HCT116 (cell line): ENCODE data around the gene FBP1. TPM values are rescaled to one million over a fixed set of nuclear protein-coding genes. Genes with fewer than 3 reads are reported as not detected.

Source experiments
- ATAC-seq: fragments of 200-7000 bp; cut with Tn5 transposase; 2 replicates; pipeline ENCODE4 v1.9.1; 2020; ENCODE audit warnings: mild to moderate bottlenecking, moderate library complexity
- Bru-seq: library from RNA; stranded (reverse); fragments of 400-500 nt; gene quantifications from one replicate; lab custom pipeline; 2021; lab: Mats Ljungman, UMichigan
- BruChase-seq, 2 experiments: library from RNA; stranded (reverse); fragments of 400-500 nt; gene quantifications; one replicate each; lab custom pipeline; 2021; lab: Mats Ljungman, UMichigan
- BruUV-seq: library from RNA; stranded (reverse); fragments of 400-500 nt; replicated peaks from 2 replicates; lab custom pipeline; 2021; lab: Mats Ljungman, UMichigan
- CTCF ChIA-PET: fragments of 300-600 bp; sonication (Branson Sonifier 250); formaldehyde crosslinking; loops from one replicate; lab custom pipeline; 2021; ENCODE audit warnings: antibody characterized with exemption; lab: Charles Lee
- POLR2A ChIA-PET: fragments of 300-600, 350-600 bp; sonication (Branson Sonifier 250); formaldehyde crosslinking; loops from one replicate; lab custom pipeline; 2021; ENCODE audit warnings: antibody characterized with exemption; lab: Charles Lee
- RAD21 ChIA-PET, 2 experiments: fragments of 300-600 bp; sonication (Branson Sonifier 250); formaldehyde crosslinking; loops; one replicate each; lab custom pipeline; 2023; ENCODE audit warnings: low total read pairs in 2 of 2; ENCODE audit not compliant: uncharacterized antibody in 2 of 2, unreplicated experiment in 2 of 2, low non-redundant PET in 1 of 2; lab: Charles Lee
- DNase-seq: peaks from one replicate; pipeline ENCODE4 v3.0.0-alpha.2; 2010; ENCODE audit warnings: low read depth, low spot score
- H2AFZ ChIP-seq: fragments of 200-600 bp; shearing (Covaris generic), sonication (generic); 2 replicates; pipeline ENCODE4 v1.6.1; 2017; ENCODE audit warnings: low read depth, mixed run types, mixed read lengths, antibody characterized with exemption, low read length; ENCODE audit not compliant: poor library complexity, severe bottlenecking
- H3K27ac ChIP-seq: 2 replicates; pipeline ENCODE4 v1.5.1; 2012; ENCODE audit warnings: low read depth, low read length
- H3K27me3 ChIP-seq: fragments of 200-600 bp; sonication (generic); 2 replicates; pipeline ENCODE4 v1.6.1; 2016; ENCODE audit warnings: mixed run types, low read length, mixed read lengths; ENCODE audit not compliant: insufficient read depth
- H3K36me3 ChIP-seq, 2 experiments: fragments of 200-500 bp in 1 of 2; fragments of 200-600 bp in 1 of 2; sonication (Bioruptor generic) in 1 of 2; sonication (generic) in 1 of 2; 2 replicates each; pipeline versions ENCODE4 v1.5.1 to v1.6.1; 2014 to 2016; ENCODE audit warnings: low read length in 2 of 2, inconsistent platforms in 1 of 2, mixed read lengths in 1 of 2, mixed run types in 1 of 2; ENCODE audit not compliant: insufficient read depth in 2 of 2, control insufficient read depth in 1 of 2
- H3K4me1 ChIP-seq, 2 experiments: fragments of 200-600 bp in 1 of 2; sonication (generic) in 1 of 2; 2 replicates each; pipeline versions ENCODE4 v1.5.1 to v1.6.1; 2012 to 2017; ENCODE audit warnings: low read length in 2 of 2, inconsistent platforms in 1 of 2, mild to moderate bottlenecking in 1 of 2, mixed read lengths in 1 of 2, mixed run types in 1 of 2, moderate library complexity in 1 of 2; ENCODE audit not compliant: insufficient read depth in 2 of 2, control insufficient read depth in 1 of 2
- H3K4me2 ChIP-seq: fragments of 200-600 bp; sonication (generic); 2 replicates; pipeline ENCODE4 v1.6.1; 2017; ENCODE audit warnings: mixed run types, low read length, mixed read lengths
- H3K4me3 ChIP-seq, 2 experiments: fragments of 200-600 bp in 1 of 2; sonication (generic) in 1 of 2; replicated peaks in 1 of 2; 2 replicates each; pipeline ENCODE4 v1.5.1; 2011 to 2016; ENCODE audit warnings: low read length in 2 of 2, control low read depth in 1 of 2, low read depth in 1 of 2, mild to moderate bottlenecking in 1 of 2, mixed read lengths in 1 of 2, mixed run types in 1 of 2
- H3K79me2 ChIP-seq: fragments of 200-600 bp; sonication (generic); 2 replicates; pipeline ENCODE4 v1.6.1; 2017; ENCODE audit warnings: mild to moderate bottlenecking, mixed run types, low read length, moderate library complexity, mixed read lengths; ENCODE audit not compliant: insufficient read depth
- H3K9ac ChIP-seq: fragments of 200-600 bp; sonication (generic); 2 replicates; pipeline ENCODE4 v1.6.1; 2016; ENCODE audit warnings: low read length, mixed read lengths
- H3K9me2 ChIP-seq: fragments of 200-600 bp; sonication (generic), shearing (Covaris generic); 2 replicates; pipeline ENCODE4 v1.6.1; 2017; ENCODE audit warnings: mixed run types, mild to moderate bottlenecking, moderate library complexity; ENCODE audit not compliant: insufficient read depth
- H3K9me3 ChIP-seq, 2 experiments: fragments of 200-500 bp in 1 of 2; fragments of 200-600 bp in 1 of 2; sonication (Bioruptor generic) in 1 of 2; sonication (generic) in 1 of 2; 2 replicates each; pipeline ENCODE4 v1.6.1; 2014 to 2017; ENCODE audit warnings: low read length in 2 of 2, mixed read lengths in 2 of 2, inconsistent platforms in 1 of 2, low read depth in 1 of 2, mild to moderate bottlenecking in 1 of 2, mixed run types in 1 of 2, moderate library complexity in 1 of 2; ENCODE audit not compliant: control insufficient read depth in 1 of 2, insufficient read depth in 1 of 2
- H4K20me1 ChIP-seq: fragments of 200-600 bp; sonication (generic), shearing (Covaris generic); 2 replicates; pipeline ENCODE4 v1.6.1; 2017; ENCODE audit warnings: mixed run types, mild to moderate bottlenecking, moderate library complexity; ENCODE audit not compliant: insufficient read depth
- CBX3 ChIP-seq: IDR thresholded peaks from 2 replicates; pipeline ENCODE4 v1.6.1; 2012; ENCODE audit warnings: low read depth
- CEBPB ChIP-seq: IDR thresholded peaks from 2 replicates; pipeline ENCODE4 v1.6.1; 2012; ENCODE audit warnings: low read depth
- CTCF ChIP-seq, 3 experiments: fragments of 200-600 bp in 1 of 3; sonication (generic) in 1 of 3; IDR thresholded peaks in 2 of 3; conservative IDR thresholded peaks in 1 of 3; 2 replicates each; pipeline ENCODE4 v1.5.1; 2012 to 2017; ENCODE audit warnings: low read depth in 2 of 3, low read length in 2 of 3, antibody characterized with exemption in 1 of 3, borderline replicate concordance in 1 of 3, control low read depth in 1 of 3, mild to moderate bottlenecking in 1 of 3, mixed read lengths in 1 of 3, mixed run types in 1 of 3, moderate library complexity in 1 of 3; ENCODE audit not compliant: insufficient read depth in 1 of 3
- ELF1 ChIP-seq: IDR thresholded peaks from 2 replicates; pipeline ENCODE4 v1.6.1; 2012; ENCODE audit warnings: low read depth, borderline replicate concordance
- EZH2 ChIP-seq: fragments of 200-600 bp; sonication (generic); IDR thresholded peaks from 2 replicates; pipeline ENCODE4 v1.6.1; 2017; ENCODE audit warnings: antibody characterized with exemption, mixed run types
- EZH2phosphoT487 ChIP-seq: fragments of 200-600 bp; IDR thresholded peaks from 2 replicates; pipeline ENCODE4 v1.6.1; 2018; ENCODE audit warnings: antibody characterized with exemption, borderline replicate concordance
- POLR2A ChIP-seq: IDR thresholded peaks from 2 replicates; pipeline ENCODE4 v1.7.0; 2011; ENCODE audit warnings: borderline replicate concordance; ENCODE audit not compliant: insufficient read depth, insufficient read length; ENCODE audit errors: extremely low read depth
- POLR2AphosphoS5 ChIP-seq: IDR thresholded peaks from 2 replicates; pipeline ENCODE4 v1.6.1; 2011; ENCODE audit warnings: mild to moderate bottlenecking, low read depth, low read length, moderate library complexity
- RAD21 ChIP-seq: IDR thresholded peaks from 2 replicates; pipeline ENCODE4 v1.6.1; 2012; ENCODE audit warnings: low read depth, mild to moderate bottlenecking
- REST ChIP-seq: IDR thresholded peaks from 2 replicates; pipeline ENCODE4 v1.6.1; 2012; ENCODE audit warnings: low read depth
- SIN3A ChIP-seq: IDR thresholded peaks from 2 replicates; pipeline ENCODE4 v1.6.1; 2012; ENCODE audit warnings: low read depth
- intact Hi-C: fragments of 100-400 bp; cut with micrococcal nuclease; formaldehyde crosslinking; loops from 2 replicates; pipeline ENCODE4 v1.10.0; 2022
- long read RNA-seq: library from polyadenylated mRNA; unstranded; transcript quantifications from one replicate; pipeline ENCODE4 v2.0.0, GENCODE V29; 2021; ENCODE audit not compliant: unreplicated experiment
- polyA plus RNA-seq: library from polyadenylated mRNA; unstranded; fragments of >200 nt; gene quantifications from 2 replicates; pipeline ENCODE4 v1.2.1, GENCODE V29; 2012; ENCODE audit warnings: missing spikeins
- total RNA-seq: library from RNA; stranded (reverse); gene quantifications from one replicate; pipeline ENCODE4 v1.2.1, GENCODE V29; 2021; ENCODE audit not compliant: unreplicated experiment

The FBP1 gene
- total RNA-seq, result 0.42 TPM
- not detected in 2 replicates for polyA plus RNA-seq
- percentile 8 among the genes with signal in this experiment for Bru-seq, nascent RNA
- BruChase-seq, experiment 1, labeled RNA remaining after a 6-hour chase, result percentile 7 among the genes with signal in this experiment
- percentile 9 among the genes with signal in this experiment for BruChase-seq, experiment 2, labeled RNA remaining after a 2-hour chase
- long read RNA-seq, result 0 reads

- Histone ChIP-seq H3K79me2 (no peaks in the 10 kb centered on the region), H3K36me3 (no peaks in the 10 kb centered on the region), H3K9ac (no peak within 1 kb of the TSS)
- TF ChIP-seq CEBPB, result no peak
- no peak for TF ChIP-seq EZH2
- TF ChIP-seq EZH2phosphoT487, result no peak
- no peak for TF ChIP-seq POLR2A
- no peak for TF ChIP-seq SIN3A
- TF ChIP-seq CTCF (IDR thresholded peaks at IDR 0.05 in 2 of 3, conservative IDR thresholded peaks at IDR 0.05 in 1 of 3; ENCODE audit: borderline replicate concordance in 1 of 3, insufficient read depth in 1 of 3, low read depth in 2 of 3, low read length in 2 of 3), result no peak
- TF ChIP-seq REST, result no peak
- TF ChIP-seq RAD21, result no peak
- TF ChIP-seq CBX3, result no peak
- no peak for TF ChIP-seq ELF1
- TF ChIP-seq POLR2AphosphoS5, result no peak
- TF ChIP-seq, all 23 proteins: peak for 0
- H3K27me3 ChIP-seq, result no peaks in the 10 kb centered on the region
- H4K20me1 ChIP-seq, result no peaks in the 10 kb centered on the region
- DNase-seq, result no peak
- ChIA-PET CTCF (interaction anchor here (1.1 kb wide), 1 partner anchor 29 kb away, joined by 4 read pairs; no protein-coding TSS in a partner anchor), POLR2A (interaction anchor here (0.7 kb wide), 1 partner anchor 487 kb away, joined by 6 read pairs; no protein-coding TSS in a partner anchor), RAD21 (no interaction called here)
- no peaks in the 10 kb centered on the region for H3K4me1 ChIP-seq
- no peak for ATAC-seq
- no peaks in the 10 kb centered on the region for H3K9me3 ChIP-seq
- H3K27ac ChIP-seq, result no peak within 1 kb of the TSS
- intact Hi-C loops, result no loop called here
- no peak within 1 kb of the TSS for H3K4me2 ChIP-seq
- no peaks in the 10 kb centered on the region for H3K9me2 ChIP-seq
- BruUV-seq, result no TSS peak
- H3K4me3 ChIP-seq, result no peak within 1 kb of the TSS
- no peak within 1 kb of the TSS for H2AFZ ChIP-seq
Observed at GRCh38 chr9:94639061-94639998, at the start of gene FBP1. FBP1 (minus strand) TSS chr9:94639518; CDS start chr9:94639310, 208 bp downstream.
